ENCODE measurements around the gene PLCB4.

Gene PLCB4

DNA sequence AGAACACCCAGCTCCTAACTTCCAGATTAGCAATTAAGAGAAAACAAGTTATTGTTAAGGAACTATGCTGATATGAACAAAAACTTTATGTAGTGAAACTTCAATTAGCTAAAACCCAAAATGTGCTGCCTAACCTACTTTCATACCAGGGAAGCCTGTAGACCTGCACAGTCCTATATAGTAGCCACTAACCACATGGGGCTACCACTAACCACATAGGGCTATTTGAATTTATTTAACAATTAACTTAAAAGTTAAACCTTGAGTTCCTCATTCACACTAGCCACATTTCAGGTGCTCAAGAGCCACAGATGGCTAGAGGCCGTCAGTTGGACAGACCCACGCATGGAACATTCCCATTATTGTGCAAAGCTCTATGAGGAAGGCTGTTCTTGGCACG is 373.1 kb downstream of the PLCB4 start:
- Histone ChIP-seq H2BK120ac (ENCODE audit: insufficient read depth, low read length, poor library complexity) (no peak overlapping the region), H3K9me3 (ENCODE audit: insufficient read depth, low read depth, low read length) (no peaks in the 10 kb centered on the region), H3K79me2 (ENCODE audit: control insufficient read depth, insufficient read depth, low read length, poor library complexity) (no peaks in the 10 kb centered on the region), H3K18ac (ENCODE audit: low read length) (no peak overlapping the region), H4K12ac (ENCODE audit: low read depth, low read length) (no peak overlapping the region), H3K4ac (ENCODE audit: low read depth, low read length) (no peak overlapping the region), H3K4me2 (ENCODE audit: low read length) (no peak overlapping the region), H2AFZ (ENCODE audit: insufficient read depth, low read length, poor library complexity) (no peak overlapping the region), H3K79me1 (ENCODE audit: low read length) (no peaks in the 10 kb centered on the region), H3K9ac (ENCODE audit: low read length) (no peak overlapping the region), H2BK5ac (ENCODE audit: low read depth, low read length, poor library complexity) (no peak overlapping the region), H3K27me3 (ENCODE audit: insufficient read depth, low read length) (no peaks in the 10 kb centered on the region), H3K36me3 (ENCODE audit: control insufficient read depth in 1 of 2, insufficient read depth in 2 of 2, low read length in 2 of 2) (no peaks in the 10 kb centered on the region), H3K4me3 (ENCODE audit: low read depth, low read length) (no peak overlapping the region), H3K14ac (ENCODE audit: low read length) (no peak overlapping the region), H3K4me1 (ENCODE audit: control insufficient read depth in 1 of 2, insufficient read depth in 2 of 2, low read length in 2 of 2) (no peaks in the 10 kb centered on the region), H2AK5ac (ENCODE audit: low read length) (no peak overlapping the region), H4K8ac (ENCODE audit: low read depth, low read length) (no peak overlapping the region), H4K91ac (ENCODE audit: low read depth, low read length) (no peak overlapping the region), H3K27ac (ENCODE audit: low read depth, low read length) (no peak overlapping the region), H3K23ac (ENCODE audit: low read length) (no peak overlapping the region), H2BK12ac (ENCODE audit: low read length) (no peak overlapping the region)
- no CpG with 5 or more reads among the region's 3 CpGs for WGBS (ENCODE audit: extremely low coverage, insufficient coverage, insufficient read length)
- no peak for DNase-seq

DNA sequence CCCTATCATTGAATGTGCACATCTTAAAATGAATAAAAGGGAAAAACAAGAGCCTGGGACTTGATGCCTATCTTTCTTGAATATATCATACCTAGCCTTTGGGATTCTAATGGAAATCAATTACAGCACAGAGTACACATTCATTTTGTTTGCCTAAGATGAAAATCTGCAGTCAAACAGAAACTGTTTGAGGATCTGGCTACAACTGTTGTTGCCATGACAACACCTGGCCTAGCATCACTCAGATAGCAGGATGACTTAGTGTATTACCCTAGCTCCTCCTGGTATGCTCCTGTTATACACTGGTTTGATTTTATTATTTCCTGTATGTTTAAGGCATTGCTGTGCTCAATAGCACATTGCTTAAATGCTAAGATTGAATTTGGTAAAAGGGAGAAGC is 374.0 kb downstream of the PLCB4 start:
- H3K4me1 ChIP-seq (ENCODE audit: control insufficient read depth in 1 of 2, insufficient read depth in 2 of 2, low read length in 2 of 2), result no peaks in the 10 kb centered on the region
- no peak overlapping the region for H2BK5ac ChIP-seq (ENCODE audit: low read depth, low read length, poor library complexity)
- no peak overlapping the region for H3K27ac ChIP-seq (ENCODE audit: low read depth, low read length)
- no peaks in the 10 kb centered on the region for H3K79me2 ChIP-seq (ENCODE audit: control insufficient read depth, insufficient read depth, low read length, poor library complexity)
- H2BK12ac ChIP-seq (ENCODE audit: low read length), result no peak overlapping the region
- no peaks in the 10 kb centered on the region for H3K36me3 ChIP-seq (ENCODE audit: control insufficient read depth in 1 of 2, insufficient read depth in 2 of 2, low read length in 2 of 2)
- no peak overlapping the region for H2BK120ac ChIP-seq (ENCODE audit: insufficient read depth, low read length, poor library complexity)
- no peak overlapping the region for H2AK5ac ChIP-seq (ENCODE audit: low read length)
- no peak for DNase-seq
- H4K12ac ChIP-seq (ENCODE audit: low read depth, low read length), result no peak overlapping the region
- H3K9me3 ChIP-seq (ENCODE audit: insufficient read depth, low read depth, low read length), result no peaks in the 10 kb centered on the region
- H4K91ac ChIP-seq (ENCODE audit: low read depth, low read length), result no peak overlapping the region
- H3K18ac ChIP-seq (ENCODE audit: low read length), result no peak overlapping the region
- H3K4ac ChIP-seq (ENCODE audit: low read depth, low read length), result no peak overlapping the region
- no peak overlapping the region for H3K9ac ChIP-seq (ENCODE audit: low read length)
- no peaks in the 10 kb centered on the region for H3K27me3 ChIP-seq (ENCODE audit: insufficient read depth, low read length)
- H3K14ac ChIP-seq (ENCODE audit: low read length), result no peak overlapping the region
- H3K4me2 ChIP-seq (ENCODE audit: low read length), result no peak overlapping the region
- no peak overlapping the region for H4K8ac ChIP-seq (ENCODE audit: low read depth, low read length)
- H3K79me1 ChIP-seq (ENCODE audit: low read length), result no peaks in the 10 kb centered on the region
- H3K4me3 ChIP-seq (ENCODE audit: low read depth, low read length), result no peak overlapping the region
- H3K23ac ChIP-seq (ENCODE audit: low read length), result no peak overlapping the region
- no peak overlapping the region for H2AFZ ChIP-seq (ENCODE audit: insufficient read depth, low read length, poor library complexity)

DNA sequence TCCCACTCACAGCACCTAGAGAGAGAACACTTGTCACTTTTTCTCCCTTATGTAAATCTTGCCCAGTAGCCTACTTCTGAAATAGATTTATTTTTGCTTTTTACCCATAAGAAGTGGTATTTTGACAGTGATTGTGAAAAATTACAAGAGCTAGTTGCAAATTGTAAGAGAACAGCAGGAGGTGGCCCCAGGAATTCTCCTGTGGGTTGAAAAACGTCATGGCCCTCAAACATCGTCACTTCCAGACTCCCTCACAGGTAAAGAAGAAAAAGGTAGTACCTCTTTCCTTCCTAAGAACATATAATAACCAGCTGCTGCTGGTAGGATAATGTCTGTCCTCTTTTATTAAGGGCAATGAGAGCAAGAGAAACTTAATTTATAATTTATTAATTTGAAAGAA is 376.0 kb downstream of the PLCB4 start:
- Histone ChIP-seq H4K12ac (ENCODE audit: low read depth, low read length) (no peak overlapping the region), H4K91ac (ENCODE audit: low read depth, low read length) (no peak overlapping the region), H3K36me3 (ENCODE audit: control insufficient read depth in 1 of 2, insufficient read depth in 2 of 2, low read length in 2 of 2) (no peaks in the 10 kb centered on the region), H3K4ac (ENCODE audit: low read depth, low read length) (no peak overlapping the region), H3K9me3 (ENCODE audit: insufficient read depth, low read depth, low read length) (no peaks in the 10 kb centered on the region), H3K9ac (ENCODE audit: low read length) (no peak overlapping the region), H3K14ac (ENCODE audit: low read length) (no peak overlapping the region), H4K8ac (ENCODE audit: low read depth, low read length) (no peak overlapping the region), H3K27ac (ENCODE audit: low read depth, low read length) (no peak overlapping the region), H3K79me1 (ENCODE audit: low read length) (no peaks in the 10 kb centered on the region), H3K4me3 (ENCODE audit: low read depth, low read length) (no peak overlapping the region), H3K4me1 (ENCODE audit: control insufficient read depth in 1 of 2, insufficient read depth in 2 of 2, low read length in 2 of 2) (no peaks in the 10 kb centered on the region), H2BK120ac (ENCODE audit: insufficient read depth, low read length, poor library complexity) (no peak overlapping the region), H2BK12ac (ENCODE audit: low read length) (no peak overlapping the region), H3K27me3 (ENCODE audit: insufficient read depth, low read length) (no peaks in the 10 kb centered on the region), H2BK5ac (ENCODE audit: low read depth, low read length, poor library complexity) (no peak overlapping the region), H2AK5ac (ENCODE audit: low read length) (no peak overlapping the region), H3K23ac (ENCODE audit: low read length) (no peak overlapping the region), H3K79me2 (ENCODE audit: control insufficient read depth, insufficient read depth, low read length, poor library complexity) (no peaks in the 10 kb centered on the region), H3K18ac (ENCODE audit: low read length) (no peak overlapping the region), H2AFZ (ENCODE audit: insufficient read depth, low read length, poor library complexity) (no peak overlapping the region), H3K4me2 (ENCODE audit: low read length) (no peak overlapping the region)
- no peak for DNase-seq
- no CpG with 5 or more reads among the region's 2 CpGs for WGBS (ENCODE audit: extremely low coverage, insufficient coverage, insufficient read length)

DNA sequence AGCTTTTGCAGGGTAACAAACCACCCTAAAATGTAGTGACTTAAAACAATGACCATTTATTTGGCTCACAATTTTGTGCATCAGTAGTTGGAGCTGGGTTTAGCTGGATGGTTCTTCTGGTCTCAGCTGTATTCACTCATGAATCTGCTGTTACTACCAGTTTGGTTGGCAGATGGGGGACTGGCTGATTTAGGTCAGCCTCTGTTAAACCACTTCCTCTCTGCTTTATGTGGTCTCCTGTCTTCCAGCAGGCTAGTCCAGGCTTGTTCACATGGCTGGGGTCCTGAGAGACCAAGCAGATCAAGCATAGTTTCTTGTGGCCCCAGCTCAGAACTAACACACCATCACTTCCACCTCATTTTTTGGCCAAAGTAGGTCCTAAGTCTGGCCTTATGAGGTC is 378.3 kb downstream of the PLCB4 start:
- H3K27me3 ChIP-seq (ENCODE audit: insufficient read depth, low read length), result no peaks in the 10 kb centered on the region
- no peak overlapping the region for H3K4ac ChIP-seq (ENCODE audit: low read depth, low read length)
- H3K27ac ChIP-seq (ENCODE audit: low read depth, low read length), result no peak overlapping the region
- no peak overlapping the region for H3K18ac ChIP-seq (ENCODE audit: low read length)
- no peaks in the 10 kb centered on the region for H3K4me1 ChIP-seq (ENCODE audit: control insufficient read depth in 1 of 2, insufficient read depth in 2 of 2, low read length in 2 of 2)
- H3K4me3 ChIP-seq (ENCODE audit: low read depth, low read length), result no peak overlapping the region
- no peaks in the 10 kb centered on the region for H3K36me3 ChIP-seq (ENCODE audit: control insufficient read depth in 1 of 2, insufficient read depth in 2 of 2, low read length in 2 of 2)
- H4K12ac ChIP-seq (ENCODE audit: low read depth, low read length), result no peak overlapping the region
- no peak overlapping the region for H2BK12ac ChIP-seq (ENCODE audit: low read length)
- H3K9ac ChIP-seq (ENCODE audit: low read length), result no peak overlapping the region
- no peak overlapping the region for H3K14ac ChIP-seq (ENCODE audit: low read length)
- no peak overlapping the region for H4K91ac ChIP-seq (ENCODE audit: low read depth, low read length)
- H2AK5ac ChIP-seq (ENCODE audit: low read length), result no peak overlapping the region
- DNase-seq, result no peak
- no peaks in the 10 kb centered on the region for H3K79me1 ChIP-seq (ENCODE audit: low read length)
- no peaks in the 10 kb centered on the region for H3K9me3 ChIP-seq (ENCODE audit: insufficient read depth, low read depth, low read length)
- no peak overlapping the region for H3K23ac ChIP-seq (ENCODE audit: low read length)
- H2BK120ac ChIP-seq (ENCODE audit: insufficient read depth, low read length, poor library complexity), result no peak overlapping the region
- no peaks in the 10 kb centered on the region for H3K79me2 ChIP-seq (ENCODE audit: control insufficient read depth, insufficient read depth, low read length, poor library complexity)
- H4K8ac ChIP-seq (ENCODE audit: low read depth, low read length), result no peak overlapping the region
- no peak overlapping the region for H3K4me2 ChIP-seq (ENCODE audit: low read length)
- no peak overlapping the region for H2AFZ ChIP-seq (ENCODE audit: insufficient read depth, low read length, poor library complexity)
- no peak overlapping the region for H2BK5ac ChIP-seq (ENCODE audit: low read depth, low read length, poor library complexity)

DNA sequence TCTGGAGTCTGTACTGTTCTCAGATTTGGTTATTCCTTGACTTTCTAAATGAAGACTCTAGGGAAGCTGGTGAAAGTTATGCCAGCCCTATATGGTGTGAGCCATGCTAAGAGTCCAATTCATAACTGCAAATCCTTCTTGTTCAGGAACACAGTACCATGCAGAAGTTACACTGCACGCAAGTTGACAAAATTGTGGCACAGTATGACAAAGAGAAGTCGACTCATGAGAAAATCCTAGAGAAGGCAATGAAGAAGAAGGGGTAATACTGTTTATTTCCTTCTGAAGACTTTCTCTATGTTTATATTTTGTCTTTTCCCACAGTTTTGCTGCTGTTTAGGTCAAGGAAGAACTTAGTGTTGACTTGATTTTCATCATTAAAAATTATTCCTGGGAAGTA is 384.3 kb downstream of the PLCB4 start:
- Histone ChIP-seq H3K36me3 (ENCODE audit: control insufficient read depth in 1 of 2, insufficient read depth in 2 of 2, low read length in 2 of 2) (no peaks in the 10 kb centered on the region), H4K8ac (ENCODE audit: low read depth, low read length) (no peak overlapping the region), H3K9me3 (ENCODE audit: insufficient read depth, low read depth, low read length) (no peaks in the 10 kb centered on the region), H2AFZ (ENCODE audit: insufficient read depth, low read length, poor library complexity) (no peak overlapping the region), H3K79me1 (ENCODE audit: low read length) (no peaks in the 10 kb centered on the region), H3K27me3 (ENCODE audit: insufficient read depth, low read length) (no peaks in the 10 kb centered on the region), H4K12ac (ENCODE audit: low read depth, low read length) (no peak overlapping the region), H4K91ac (ENCODE audit: low read depth, low read length) (no peak overlapping the region), H3K23ac (ENCODE audit: low read length) (no peak overlapping the region), H3K14ac (ENCODE audit: low read length) (no peak overlapping the region), H2BK5ac (ENCODE audit: low read depth, low read length, poor library complexity) (no peak overlapping the region), H3K4me3 (ENCODE audit: low read depth, low read length) (no peak overlapping the region), H2BK120ac (ENCODE audit: insufficient read depth, low read length, poor library complexity) (no peak overlapping the region), H3K18ac (ENCODE audit: low read length) (no peak overlapping the region), H3K27ac (ENCODE audit: low read depth, low read length) (no peak overlapping the region), H3K4me2 (ENCODE audit: low read length) (no peak overlapping the region), H3K4me1 (ENCODE audit: control insufficient read depth in 1 of 2, insufficient read depth in 2 of 2, low read length in 2 of 2) (no peaks in the 10 kb centered on the region), H3K79me2 (ENCODE audit: control insufficient read depth, insufficient read depth, low read length, poor library complexity) (no peaks in the 10 kb centered on the region), H2BK12ac (ENCODE audit: low read length) (no peak overlapping the region), H3K9ac (ENCODE audit: low read length) (no peak overlapping the region), H2AK5ac (ENCODE audit: low read length) (no peak overlapping the region), H3K4ac (ENCODE audit: low read depth, low read length) (no peak overlapping the region)
- WGBS (ENCODE audit: extremely low coverage, insufficient coverage, insufficient read length), result no CpG with 5 or more reads among the region's 2 CpGs
- no peak for DNase-seq
